Raji (cell line): Measurements from ENCODE around the gene SPINDOC.

ENCODE experiments used
- POLR2A ChIP-seq: IDR thresholded peaks from 2 replicates; pipeline ENCODE4 v1.6.1; 2011; ENCODE audit warnings: low read depth, low read length, control low read depth; ENCODE audit not compliant: insufficient read depth

The SPINDOC gene

GRCh38 chr11:63770763-63771162 lies 42.5 kb upstream of the SPINDOC start:
- TF ChIP-seq POLR2A, result no peak

GRCh38 chr11:63775191-63775590 lies 38.1 kb upstream of the SPINDOC start:
- no peak for TF ChIP-seq POLR2A

GRCh38 chr11:63779039-63779438 lies 34.2 kb upstream of the SPINDOC start:
- TF ChIP-seq POLR2A, result no peak

- TF ChIP-seq POLR2A, result no peak
These were observed 30.5 kb upstream of the SPINDOC start for GRCh38 chr11:63782749-63783148.

GRCh38 chr11:63783925-63784592 lies 29.2 kb upstream of the SPINDOC start:
- TF ChIP-seq POLR2A, result no peak

- TF ChIP-seq POLR2A, result no peak
These were observed 27.4 kb upstream of the SPINDOC start for GRCh38 chr11:63785823-63786222.

GRCh38 chr11:63791495-63792167 lies 21.6 kb upstream of the SPINDOC start:
- no peak for TF ChIP-seq POLR2A

- TF ChIP-seq POLR2A, result no peak
These were observed 20.1 kb upstream of the SPINDOC start for GRCh38 chr11:63793161-63793560.

- no peak for TF ChIP-seq POLR2A
These were observed 18.2 kb upstream of the SPINDOC start for GRCh38 chr11:63795066-63795465.

GRCh38 chr11:63800921-63801320 lies 12.3 kb upstream of the SPINDOC start:
- TF ChIP-seq POLR2A, result no peak

GRCh38 chr11:63802637-63803414 lies 10.4 kb upstream of the SPINDOC start:
- TF ChIP-seq POLR2A, result no peak

GRCh38 chr11:63804259-63804658 lies 9.0 kb upstream of the SPINDOC start:
- no peak for TF ChIP-seq POLR2A

GRCh38 chr11:63805844-63806415 lies 7.3 kb upstream of the SPINDOC start:
- no peak for TF ChIP-seq POLR2A

GRCh38 chr11:63811522-63811921 lies 1.7 kb upstream of the SPINDOC start:
- no peak for TF ChIP-seq POLR2A

GRCh38 chr11:63813563-63814382 lies 517 bp downstream of the SPINDOC start:
- TF ChIP-seq POLR2A, result no peak
